ENCODE results near the gene SPIRE1. TPM values are rescaled to one million over a fixed set of nuclear protein-coding genes. Genes with fewer than 3 reads are reported as not detected.

SPIRE1 gene
- total and polyA plus RNA-seq, 4 donors, result 0.29 to 5.7 (median 3.2) TPM

- Histone ChIP-seq H3K27me3 (ENCODE audit: control insufficient read depth in 4 of 4, insufficient read depth in 4 of 4, low read length in 3 of 4) (no peaks in the 10 kb centered on the region), H3K36me3 (ENCODE audit: control insufficient read depth in 4 of 4, insufficient read depth in 3 of 4, low read depth in 1 of 4, low read length in 3 of 4) (peaks cover 5 to 20% (median 13%) of the 10 kb centered on the region in 4 donors), H3K4me3 (ENCODE audit: low read depth in 1 of 3, low read length in 3 of 3) (peak overlapping the region; percentile 90 to 98 (median 90)), H3K9me3 (ENCODE audit: control insufficient read depth in 4 of 4, low read length in 3 of 4) (no peaks in the 10 kb centered on the region), H3K9ac (ENCODE audit: low read depth in 1 of 2, low read length in 2 of 2) (peak overlapping the region; percentile 89 to 94), H3K27ac (ENCODE audit: low read depth in 1 of 2, low read length in 2 of 2) (no peak overlapping the region), H3K4me1 (ENCODE audit: control insufficient read depth in 4 of 4, insufficient read depth in 4 of 4, low read length in 3 of 4) (peaks cover 11 to 35% (median 18%) of the 10 kb centered on the region in 4 donors)
- under 1% methylated on average over 2 of the region's 2 CpGs for WGBS
- TF ChIP-seq, protein P1, sequence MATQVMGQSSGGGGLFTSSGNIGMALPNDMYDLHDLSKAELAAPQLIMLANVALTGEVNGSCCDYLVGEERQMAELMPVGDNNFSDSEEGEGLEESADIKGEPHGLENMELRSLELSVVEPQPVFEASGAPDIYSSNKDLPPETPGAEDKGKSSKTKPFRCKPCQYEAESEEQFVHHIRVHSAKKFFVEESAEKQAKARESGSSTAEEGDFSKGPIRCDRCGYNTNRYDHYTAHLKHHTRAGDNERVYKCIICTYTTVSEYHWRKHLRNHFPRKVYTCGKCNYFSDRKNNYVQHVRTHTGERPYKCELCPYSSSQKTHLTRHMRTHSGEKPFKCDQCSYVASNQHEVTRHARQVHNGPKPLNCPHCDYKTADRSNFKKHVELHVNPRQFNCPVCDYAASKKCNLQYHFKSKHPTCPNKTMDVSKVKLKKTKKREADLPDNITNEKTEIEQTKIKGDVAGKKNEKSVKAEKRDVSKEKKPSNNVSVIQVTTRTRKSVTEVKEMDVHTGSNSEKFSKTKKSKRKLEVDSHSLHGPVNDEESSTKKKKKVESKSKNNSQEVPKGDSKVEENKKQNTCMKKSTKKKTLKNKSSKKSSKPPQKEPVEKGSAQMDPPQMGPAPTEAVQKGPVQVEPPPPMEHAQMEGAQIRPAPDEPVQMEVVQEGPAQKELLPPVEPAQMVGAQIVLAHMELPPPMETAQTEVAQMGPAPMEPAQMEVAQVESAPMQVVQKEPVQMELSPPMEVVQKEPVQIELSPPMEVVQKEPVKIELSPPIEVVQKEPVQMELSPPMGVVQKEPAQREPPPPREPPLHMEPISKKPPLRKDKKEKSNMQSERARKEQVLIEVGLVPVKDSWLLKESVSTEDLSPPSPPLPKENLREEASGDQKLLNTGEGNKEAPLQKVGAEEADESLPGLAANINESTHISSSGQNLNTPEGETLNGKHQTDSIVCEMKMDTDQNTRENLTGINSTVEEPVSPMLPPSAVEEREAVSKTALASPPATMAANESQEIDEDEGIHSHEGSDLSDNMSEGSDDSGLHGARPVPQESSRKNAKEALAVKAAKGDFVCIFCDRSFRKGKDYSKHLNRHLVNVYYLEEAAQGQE (IDR thresholded peaks at IDR 0.05), result no peak
- TF ChIP-seq TAF1 (conservative IDR thresholded peaks at IDR 0.05) (no peak), NR2F2 (IDR thresholded peaks at IDR 0.05) (no peak)
- DNase-seq (ENCODE audit: low spot score), result no peak
Measured at GRCh38 chr18:12703664-12704063, 45.8 kb upstream of the SPIRE1 start.

DNA sequence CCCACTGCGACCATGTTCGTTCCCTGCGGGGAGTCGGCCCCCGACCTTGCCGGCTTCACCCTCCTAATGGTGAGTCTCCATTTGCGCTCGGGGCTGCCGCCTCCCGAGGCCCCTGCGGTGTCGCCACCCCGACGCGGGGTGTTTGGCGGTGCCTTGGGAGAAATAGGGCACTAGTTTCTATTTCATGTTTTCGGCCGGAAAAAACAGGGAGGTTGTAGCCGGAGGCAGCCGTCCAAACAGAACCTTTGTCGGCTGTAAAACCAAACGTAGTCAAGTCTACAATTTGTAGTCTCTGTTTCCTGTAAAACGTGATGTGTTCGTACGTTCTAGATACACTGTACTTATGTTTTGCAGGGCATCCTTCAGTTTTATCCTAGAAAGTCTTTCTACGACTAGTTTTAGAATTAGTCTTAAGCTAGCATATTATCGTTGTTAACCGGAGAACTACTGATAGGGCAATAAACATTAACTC lies 45.2 kb upstream of the SPIRE1 start:
- TF ChIP-seq ATF3 (IDR thresholded peaks at IDR 0.05) (no peak), GABPA (IDR thresholded peaks at IDR 0.05 in 1 of 2, conservative IDR thresholded peaks at IDR 0.05 in 1 of 2) (peak in 1 of 2 donors; percentile 10)
- TF ChIP-seq, protein P2, sequence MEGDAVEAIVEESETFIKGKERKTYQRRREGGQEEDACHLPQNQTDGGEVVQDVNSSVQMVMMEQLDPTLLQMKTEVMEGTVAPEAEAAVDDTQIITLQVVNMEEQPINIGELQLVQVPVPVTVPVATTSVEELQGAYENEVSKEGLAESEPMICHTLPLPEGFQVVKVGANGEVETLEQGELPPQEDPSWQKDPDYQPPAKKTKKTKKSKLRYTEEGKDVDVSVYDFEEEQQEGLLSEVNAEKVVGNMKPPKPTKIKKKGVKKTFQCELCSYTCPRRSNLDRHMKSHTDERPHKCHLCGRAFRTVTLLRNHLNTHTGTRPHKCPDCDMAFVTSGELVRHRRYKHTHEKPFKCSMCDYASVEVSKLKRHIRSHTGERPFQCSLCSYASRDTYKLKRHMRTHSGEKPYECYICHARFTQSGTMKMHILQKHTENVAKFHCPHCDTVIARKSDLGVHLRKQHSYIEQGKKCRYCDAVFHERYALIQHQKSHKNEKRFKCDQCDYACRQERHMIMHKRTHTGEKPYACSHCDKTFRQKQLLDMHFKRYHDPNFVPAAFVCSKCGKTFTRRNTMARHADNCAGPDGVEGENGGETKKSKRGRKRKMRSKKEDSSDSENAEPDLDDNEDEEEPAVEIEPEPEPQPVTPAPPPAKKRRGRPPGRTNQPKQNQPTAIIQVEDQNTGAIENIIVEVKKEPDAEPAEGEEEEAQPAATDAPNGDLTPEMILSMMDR (IDR thresholded peaks at IDR 0.05; ENCODE audit: low read depth, low read length, missing input control), result no peak
- peaks cover 5 to 20% (median 13%) of the 10 kb centered on the region in 4 donors for H3K36me3 ChIP-seq (ENCODE audit: control insufficient read depth in 4 of 4, insufficient read depth in 3 of 4, low read depth in 1 of 4, low read length in 3 of 4)
- H3K9me3 ChIP-seq (ENCODE audit: control insufficient read depth in 4 of 4, low read length in 3 of 4), result no peaks in the 10 kb centered on the region
- under 1% methylated on average over 28 of the region's 28 CpGs for WGBS
- H3K9ac ChIP-seq (ENCODE audit: low read depth in 1 of 2, low read length in 2 of 2), result peak overlapping the region; percentile 89 to 94
- H3K27me3 ChIP-seq (ENCODE audit: control insufficient read depth in 4 of 4, insufficient read depth in 4 of 4, low read length in 3 of 4), result no peaks in the 10 kb centered on the region
- H3K4me1 ChIP-seq (ENCODE audit: control insufficient read depth in 4 of 4, insufficient read depth in 4 of 4, low read length in 3 of 4), result peaks cover 11 to 35% (median 18%) of the 10 kb centered on the region in 4 donors
- DNase-seq (ENCODE audit: low spot score), result no peak
- H3K4me3 ChIP-seq (ENCODE audit: low read depth in 1 of 3, low read length in 3 of 3), result peak overlapping the region; percentile 90 to 98 (median 90)
- peak overlapping the region; percentile 89 to 94 for H3K27ac ChIP-seq (ENCODE audit: low read depth in 1 of 2, low read length in 2 of 2)

- WGBS, result under 1% methylated on average over 89 of the region's 89 CpGs
- peaks cover 3 to 13% (median 6%) of the 10 kb centered on the region in 4 donors for H3K36me3 ChIP-seq (ENCODE audit: control insufficient read depth in 4 of 4, insufficient read depth in 3 of 4, low read depth in 1 of 4, low read length in 3 of 4)
- H3K9me3 ChIP-seq (ENCODE audit: control insufficient read depth in 4 of 4, low read length in 3 of 4), result no peaks in the 10 kb centered on the region
- peak; percentile 88 for DNase-seq (ENCODE audit: low spot score)
- H3K4me1 ChIP-seq (ENCODE audit: control insufficient read depth in 4 of 4, insufficient read depth in 4 of 4, low read length in 3 of 4), result peaks cover 11 to 35% (median 18%) of the 10 kb centered on the region in 4 donors
- H3K27ac ChIP-seq (ENCODE audit: low read depth in 1 of 2, low read length in 2 of 2), result peak within 1 kb of the TSS; percentile 89 to 94
- no peaks in the 10 kb centered on the region for H3K27me3 ChIP-seq (ENCODE audit: control insufficient read depth in 4 of 4, insufficient read depth in 4 of 4, low read length in 3 of 4)
- H3K4me3 ChIP-seq (ENCODE audit: low read depth in 1 of 3, low read length in 3 of 3), result peak within 1 kb of the TSS; percentile 90 to 98 (median 90)
- peak within 1 kb of the TSS; percentile 89 to 94 for H3K9ac ChIP-seq (ENCODE audit: low read depth in 1 of 2, low read length in 2 of 2)
- no peak for TF ChIP-seq NR2F2 (IDR thresholded peaks at IDR 0.05)
- TF ChIP-seq ZBTB33 (IDR thresholded peaks at IDR 0.05), result peak; percentile 43
- TF ChIP-seq YY1 (IDR thresholded peaks at IDR 0.05), result peak; percentile 62
- no peak for TF ChIP-seq FOXA1 (IDR thresholded peaks at IDR 0.05)
- peak; percentile 25 for TF ChIP-seq SP1 (IDR thresholded peaks at IDR 0.05)
- TF ChIP-seq MAX (IDR thresholded peaks at IDR 0.05), result no peak
- no peak for TF ChIP-seq HNF4G (IDR thresholded peaks at IDR 0.05)
- TF ChIP-seq FOXA2 (IDR thresholded peaks at IDR 0.05), result no peak
- TF ChIP-seq, protein P2 (IDR thresholded peaks at IDR 0.05; ENCODE audit: low read depth, low read length, missing input control), result peak; percentile 7
- no peak for TF ChIP-seq RXRA (IDR thresholded peaks at IDR 0.05)
- TF ChIP-seq TAF1 (conservative IDR thresholded peaks at IDR 0.05), result peak; percentile 88
- no peak for TF ChIP-seq JUND (IDR thresholded peaks at IDR 0.05)
- no peak for TF ChIP-seq GABPA (IDR thresholded peaks at IDR 0.05 in 1 of 2, conservative IDR thresholded peaks at IDR 0.05 in 1 of 2)
Measured at GRCh38 chr18:12702221-12703095, 44.6 kb upstream of the SPIRE1 start, which contains the start of the genes CEP76 and PSMG2. TSS of gene CEP76 (minus strand) at chr18:12702723. CDS start at chr18:12702548, 175 bp downstream. TSS of gene PSMG2 (plus strand) at chr18:12703042. CDS start at chr18:12703108, 66 bp downstream.
